GM21786 (cell line): ENCODE measurements around the gene LRWD1.
"Not testable (repeated sequence)": the region's sequence is repeated elsewhere in the genome, so short reads cannot be mapped to it uniquely, and the experiment has no call there.

Source experiments
- ATAC-seq: cut with Tn5 transposase; IDR thresholded peaks from one replicate; pipeline ENCODE4 v1.9.1; 2021; ENCODE audit not compliant: unreplicated experiment

Gene LRWD1

GRCh38 chr7:102467581-102468477 lies 3.0 kb downstream of the LRWD1 start:
- ATAC-seq, result no peak

- ATAC-seq, result no peak
Measured at GRCh38 chr7:102468478-102469350, 3.9 kb downstream of the LRWD1 start.

- ATAC-seq, result no peak
Measured at GRCh38 chr7:102469351-102469971, 4.7 kb downstream of the LRWD1 start.

- no peak for ATAC-seq
Measured at GRCh38 chr7:102469972-102470825, 5.4 kb downstream of the LRWD1 start.

- no peak for ATAC-seq
Measured at GRCh38 chr7:102471791-102472125, 7.0 kb downstream of the LRWD1 start.

GRCh38 chr7:102472126-102473041 lies 7.6 kb downstream of the LRWD1 start:
- no peak for ATAC-seq

GRCh38 chr7:102473271-102473991 lies 8.6 kb downstream of the LRWD1 start:
- ATAC-seq, result no peak

- ATAC-seq, result not testable (repeated sequence)
Measured at GRCh38 chr7:102474116-102474515, 9.3 kb downstream of the LRWD1 start.

GRCh38 chr7:102474736-102475435 lies 10.1 kb downstream of the LRWD1 start:
- not testable (repeated sequence) for ATAC-seq

- ATAC-seq, result peak; percentile 85
Measured at GRCh38 chr7:102478314-102479208, 13.8 kb downstream of the LRWD1 start, which contains the start of gene POLR2J. Gene POLR2J (minus strand): TSS chr7:102478922. CDS start chr7:102478860, 62 bp downstream.

GRCh38 chr7:102479209-102479584 lies 14.4 kb downstream of the LRWD1 start:
- peak; percentile 30 for ATAC-seq

GRCh38 chr7:102479982-102480637 lies 15.3 kb downstream of the LRWD1 start:
- not testable (repeated sequence) for ATAC-seq

- ATAC-seq, result not testable (repeated sequence)
Measured at GRCh38 chr7:102481962-102482361, 17.2 kb downstream of the LRWD1 start.

- not testable (repeated sequence) for ATAC-seq
Measured at GRCh38 chr7:102484317-102484716, 19.5 kb downstream of the LRWD1 start.

GRCh38 chr7:102490529-102491075 lies 25.8 kb downstream of the LRWD1 start:
- ATAC-seq, result peak; percentile 46

- ATAC-seq, result peak; percentile 43
Measured at GRCh38 chr7:102493220-102493935, 28.6 kb downstream of the LRWD1 start.
